GM19238 (cell line): ENCODE measurements around the gene YIF1A.
A peak's percentile ranks its signal among the peaks of the same experiment; 100 is the strongest.
"Not testable (repeated sequence)": the region's sequence is repeated elsewhere in the genome, so short reads cannot be mapped to it uniquely, and the experiment has no call there.

Source experiments
- DNase-seq: peaks from one replicate; pipeline ENCODE4 v3.0.0; 2011; ENCODE audit warnings: low spot score; ENCODE audit not compliant: insufficient read length

Gene YIF1A

GRCh38 chr11:66287211-66287888 is 1.6 kb downstream of the YIF1A start:
- DNase-seq = no peak

GRCh38 chr11:66286699-66287098 is 2.2 kb downstream of the YIF1A start:
- DNase-seq = no peak

GRCh38 chr11:66285250-66285947 is 3.5 kb downstream of the YIF1A start:
- no peak for DNase-seq

- DNase-seq = no peak
Observed at GRCh38 chr11:66284526-66285078, 4.3 kb downstream of the YIF1A start.

- no peak for DNase-seq
Observed at GRCh38 chr11:66283461-66284105, 5.4 kb downstream of the YIF1A start.

- peak; percentile 100 for DNase-seq
Observed at GRCh38 chr11:66282468-66283455, 6.2 kb downstream of the YIF1A start.

- no peak for DNase-seq
Observed at GRCh38 chr11:66281776-66282467, 7.0 kb downstream of the YIF1A start.

- DNase-seq = no peak
Observed at GRCh38 chr11:66281001-66281400, 7.9 kb downstream of the YIF1A start.

GRCh38 chr11:66280428-66280827 is 8.5 kb downstream of the YIF1A start:
- no peak for DNase-seq

- no peak for DNase-seq
Observed at GRCh38 chr11:66279092-66279734, 9.7 kb downstream of the YIF1A start.

GRCh38 chr11:66278363-66279091 is 10.4 kb downstream of the YIF1A start:
- DNase-seq = no peak

GRCh38 chr11:66277471-66278362 is 11.2 kb downstream of the YIF1A start, which contains the start of gene CNIH2:
TSS of gene CNIH2 (plus strand) at chr11:66278175. CDS start at chr11:66278457, 282 bp downstream.
- peak; percentile 69 for DNase-seq

- DNase-seq = not testable (repeated sequence)
Observed at GRCh38 chr11:66277064-66277463, 11.9 kb downstream of the YIF1A start.

- not testable (repeated sequence) for DNase-seq
Observed at GRCh38 chr11:66276619-66277018, 12.3 kb downstream of the YIF1A start.

- DNase-seq = no peak
Observed at GRCh38 chr11:66275984-66276612, 12.8 kb downstream of the YIF1A start.

- DNase-seq = no peak
Observed at GRCh38 chr11:66275396-66275795, 13.5 kb downstream of the YIF1A start.

- no peak for DNase-seq
Observed at GRCh38 chr11:66274219-66274618, 14.7 kb downstream of the YIF1A start.

GRCh38 chr11:66272596-66272995 is 16.3 kb downstream of the YIF1A start:
- DNase-seq = no peak
